Psoas muscle (tissue), 8 donors: Measurements from ENCODE around the gene DEPDC4. TPM values are rescaled to one million over a fixed set of nuclear protein-coding genes. Genes with fewer than 3 reads are reported as not detected.
A peak's percentile ranks its signal among the peaks of the same experiment; 100 is the strongest.

Source experiments
- ATAC-seq, 4 donors: fragments of 200-7000 bp; cut with Tn5 transposase; one replicate each; pipeline ENCODE4 v1.9.1; 2020; ENCODE audit warnings: moderate library complexity in 3 of 4, mild to moderate bottlenecking in 2 of 4
- DNase-seq, 2 donors: peaks; one replicate each; pipeline ENCODE4 v3.0.0-alpha.2; 2020
- H3K27ac ChIP-seq: fragments of 200-600 bp; one replicate; pipeline ENCODE4 v1.8.0; 2022
- H3K27me3 ChIP-seq, 3 donors: fragments of 200-600 bp in 1 of 3; one replicate each; pipeline versions ENCODE4 v1.6.1 to v1.8.0; 2013 to 2022; ENCODE audit warnings: low read length in 2 of 3, mild to moderate bottlenecking in 2 of 3, moderate library complexity in 1 of 3; ENCODE audit not compliant: insufficient read depth in 3 of 3
- H3K36me3 ChIP-seq, 2 donors: fragments of 200-600 bp in 1 of 2; one replicate each; pipeline versions ENCODE4 v1.6.1 to v1.8.0; 2013 to 2022; ENCODE audit warnings: low read depth in 1 of 2, mild to moderate bottlenecking in 1 of 2, moderate library complexity in 1 of 2; ENCODE audit not compliant: insufficient read depth in 1 of 2
- H3K4me1 ChIP-seq: fragments of 200-600 bp; one replicate; pipeline ENCODE4 v1.8.0; 2022
- H3K4me3 ChIP-seq: fragments of 200-600 bp; one replicate; pipeline ENCODE4 v1.8.0; 2022; ENCODE audit warnings: mild to moderate bottlenecking
- H3K9me3 ChIP-seq: fragments of 200-600 bp; one replicate; pipeline ENCODE4 v1.8.0; 2022
- WGBS, 3 donors: extraction: QIAGEN DNeasy Blood & Tissue Kit; methylation state at CpG; one replicate each; pipeline versions ENCODE4 v1.1.6 to v1.1.7; 2013; 5-methylcytosine and 5-hydroxymethylcytosine counted together
- intact Hi-C, 2 donors: fragments of 100-400 bp; cut with DNase I; formaldehyde crosslinking; loops; one replicate each; pipeline versions ENCODE4 v1.11.0 to v1.14.2; 2022
- polyA plus RNA-seq, 3 donors: library from polyadenylated mRNA; stranded (reverse); fragments of 200-250 nt; gene quantifications; one replicate each; pipeline ENCODE4 v1.2.3, GENCODE V29; 2013
- total RNA-seq, 4 donors: library from RNA; stranded (reverse); fragmentation: NEBNext Ultra II Directional in 2 of 4; extraction: Animal tissue kit (Norgen Biotek cat#: 25700) in 2 of 4; gene quantifications; one replicate each; pipeline versions ENCODE4 v1.2.1 to v1.2.4, GENCODE V29; 2021 to 2023
- TF ChIP-seq, protein P1 (sequence below): fragments of 200-600 bp; IDR thresholded peaks from one replicate; pipeline ENCODE4 v1.8.0; 2022; ENCODE audit warnings: antibody characterized with exemption
- donor health status: healthy with polysubstance abuse.
- donor health status: DM: no; HTN: no; CAD: no; lungs with moderate emphysema.
- donor health status: Bipolar disorder and iron deficiency.
- donor health status: healthy.
- donor health status: DM: yes; HTN: yes; CAD: no.
- donor health status: DM: no; HTN: no; CAD: no.
- donor health status: DM: no; HTN: no; CAD: no.
- donor health status: DM: yes; HTN: yes; CAD: no.

The DEPDC4 gene
- total and polyA plus RNA-seq, 7 donors, result 0.14 to 1.4 (median 0.47) TPM; not detected in 2

DNA sequence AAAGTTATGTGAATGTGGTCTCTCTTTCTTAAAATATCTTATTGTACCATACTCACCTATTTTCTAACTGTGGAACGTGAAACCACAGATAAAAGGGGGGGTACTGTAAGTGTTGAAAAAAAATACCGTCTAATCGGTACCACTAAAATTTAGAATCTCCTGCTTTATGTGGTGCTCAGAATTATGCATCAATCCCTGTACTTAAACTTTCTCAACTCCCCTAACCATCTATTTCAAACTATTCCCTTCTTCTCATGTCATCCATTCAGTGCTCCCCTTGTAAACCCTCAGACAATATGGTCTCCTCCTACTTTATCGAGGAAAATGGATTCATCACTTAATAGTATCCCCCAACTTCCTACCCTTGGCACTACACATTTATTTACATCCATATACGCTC is 23.7 kb downstream of the DEPDC4 start:
- DNase-seq (no peak), ATAC-seq (no peak)
- H3K36me3 ChIP-seq, result no peaks in the 10 kb centered on the region
- no peaks in the 10 kb centered on the region for H3K4me1 ChIP-seq
- TF ChIP-seq, protein P1, sequence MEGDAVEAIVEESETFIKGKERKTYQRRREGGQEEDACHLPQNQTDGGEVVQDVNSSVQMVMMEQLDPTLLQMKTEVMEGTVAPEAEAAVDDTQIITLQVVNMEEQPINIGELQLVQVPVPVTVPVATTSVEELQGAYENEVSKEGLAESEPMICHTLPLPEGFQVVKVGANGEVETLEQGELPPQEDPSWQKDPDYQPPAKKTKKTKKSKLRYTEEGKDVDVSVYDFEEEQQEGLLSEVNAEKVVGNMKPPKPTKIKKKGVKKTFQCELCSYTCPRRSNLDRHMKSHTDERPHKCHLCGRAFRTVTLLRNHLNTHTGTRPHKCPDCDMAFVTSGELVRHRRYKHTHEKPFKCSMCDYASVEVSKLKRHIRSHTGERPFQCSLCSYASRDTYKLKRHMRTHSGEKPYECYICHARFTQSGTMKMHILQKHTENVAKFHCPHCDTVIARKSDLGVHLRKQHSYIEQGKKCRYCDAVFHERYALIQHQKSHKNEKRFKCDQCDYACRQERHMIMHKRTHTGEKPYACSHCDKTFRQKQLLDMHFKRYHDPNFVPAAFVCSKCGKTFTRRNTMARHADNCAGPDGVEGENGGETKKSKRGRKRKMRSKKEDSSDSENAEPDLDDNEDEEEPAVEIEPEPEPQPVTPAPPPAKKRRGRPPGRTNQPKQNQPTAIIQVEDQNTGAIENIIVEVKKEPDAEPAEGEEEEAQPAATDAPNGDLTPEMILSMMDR, result no peak
- intact Hi-C loops, result no loop called here
- no peaks in the 10 kb centered on the region for H3K27me3 ChIP-seq
- 74 to 94% (median 81%) methylated on average over 5 of the region's 5 CpGs for WGBS, 3 donors
- H3K9me3 ChIP-seq, result no peaks in the 10 kb centered on the region
- no peak overlapping the region for H3K4me3 ChIP-seq
- H3K27ac ChIP-seq, result no peak overlapping the region

DNA sequence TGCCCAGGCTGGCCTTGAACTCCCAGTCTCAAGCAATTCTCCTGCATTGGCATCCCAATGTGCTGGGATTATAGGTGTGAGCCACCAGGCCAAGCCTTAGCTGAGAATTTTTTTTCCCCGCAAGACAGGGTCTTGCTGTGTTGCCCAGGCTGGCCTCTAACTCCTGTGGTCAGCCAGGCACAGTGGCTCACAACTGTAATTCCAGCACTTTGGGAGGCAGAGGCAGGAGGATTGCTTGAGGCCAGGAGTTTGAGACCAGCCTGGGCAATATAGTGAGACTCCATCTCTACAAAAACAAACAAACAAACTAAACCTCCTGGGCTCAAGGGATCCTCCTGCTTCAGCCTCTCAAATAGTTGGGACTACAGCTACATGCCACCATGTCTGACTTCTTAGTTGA is 27.3 kb downstream of the DEPDC4 start:
- Histone ChIP-seq H3K9me3 (peaks cover 2% of the 10 kb centered on the region), H3K27ac (no peak overlapping the region), H3K4me1 (no peaks in the 10 kb centered on the region), H3K27me3 (no peaks in the 10 kb centered on the region), H3K36me3 (no peaks in the 10 kb centered on the region), H3K4me3 (no peak overlapping the region)
- TF ChIP-seq, protein P1, result no peak
- intact Hi-C loops, result loop anchor here in 1 of 2 donors (5.0 to 10.0 kb wide), 2 partner anchors 315 to 498 kb away; no protein-coding TSS in a partner anchor
- WGBS, 3 donors, result 91 to 100% (median 100%) methylated on average over 1 of the region's 1 CpG
- ATAC-seq (no peak), DNase-seq (no peak)

DNA sequence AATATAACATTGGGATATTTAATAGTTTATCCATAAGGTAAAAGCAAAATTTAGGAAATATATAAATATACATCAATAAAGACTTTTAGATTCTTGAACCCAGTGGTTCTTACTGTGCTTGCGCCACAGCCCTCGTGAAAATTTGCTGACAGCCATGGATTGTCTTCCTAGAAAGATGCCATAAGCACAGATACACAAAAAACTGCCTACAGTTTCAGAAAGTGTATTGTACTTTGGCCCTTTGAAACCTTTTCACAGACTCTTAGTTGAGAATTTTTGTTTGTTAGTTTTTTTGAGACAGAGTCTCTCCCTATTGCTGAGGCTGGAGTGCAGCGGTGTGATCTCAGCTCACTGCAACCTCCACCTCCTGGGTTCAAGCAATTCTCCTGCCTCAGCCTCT is 28.1 kb downstream of the DEPDC4 start:
- peaks cover 2% of the 10 kb centered on the region for H3K9me3 ChIP-seq
- WGBS, 3 donors, result 94 to 99% (median 97%) methylated on average over 3 of the region's 3 CpGs
- H3K27ac ChIP-seq, result no peak overlapping the region
- H3K36me3 ChIP-seq, result no peaks in the 10 kb centered on the region
- H3K4me3 ChIP-seq, result no peak overlapping the region
- DNase-seq (no peak), ATAC-seq (no peak)
- no peaks in the 10 kb centered on the region for H3K4me1 ChIP-seq
- no peaks in the 10 kb centered on the region for H3K27me3 ChIP-seq
- TF ChIP-seq, protein P1, result no peak
- intact Hi-C loops, result loop anchor here in 1 of 2 donors (5.0 to 10.0 kb wide), 2 partner anchors 316 to 498 kb away; no protein-coding TSS in a partner anchor

DNA sequence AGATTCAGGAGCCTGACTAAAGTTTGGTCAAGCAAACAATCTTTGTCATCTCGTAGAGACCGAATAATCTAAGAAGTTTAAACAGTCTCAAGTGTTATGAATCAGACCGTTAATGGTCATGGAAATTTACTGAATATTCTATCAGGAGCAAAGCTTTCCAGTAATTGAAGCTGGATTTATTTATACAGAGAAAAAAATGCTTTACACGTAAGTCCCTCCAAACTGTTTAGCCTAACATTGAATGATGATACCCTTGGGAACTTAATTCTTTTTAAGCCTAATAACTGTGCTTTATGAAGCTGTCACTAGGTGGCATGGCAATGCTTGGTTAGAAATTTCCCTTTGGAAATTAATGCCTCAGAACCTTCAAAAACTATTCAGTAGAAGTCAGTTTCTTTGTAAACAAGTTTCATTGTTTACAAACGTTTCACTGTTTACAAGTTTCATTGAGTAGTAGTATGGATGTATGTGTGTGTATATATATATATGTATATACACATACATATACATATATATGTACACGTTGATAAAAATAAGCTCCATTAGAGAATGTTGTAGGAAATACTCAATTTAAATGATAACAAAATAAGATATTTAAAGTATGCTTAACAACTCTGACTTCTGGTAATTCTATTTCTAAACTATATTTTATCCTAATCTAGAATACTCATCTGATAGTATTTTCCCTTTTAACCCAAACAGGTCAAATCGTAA is 32.1 kb downstream of the DEPDC4 start:
- H3K4me1 ChIP-seq, result no peaks in the 10 kb centered on the region
- H3K27ac ChIP-seq, result no peak overlapping the region
- H3K9me3 ChIP-seq, result peaks cover 2% of the 10 kb centered on the region
- no peaks in the 10 kb centered on the region for H3K36me3 ChIP-seq
- H3K27me3 ChIP-seq, result no peaks in the 10 kb centered on the region
- ATAC-seq (peak in 2 of 4 donors; percentile 48 to 71), DNase-seq (no peak)
- intact Hi-C loops, result loop anchor here (5.0 to 10.0 kb wide), 3 partner anchors 318 to 503 kb away; no protein-coding TSS in a partner anchor
- 32 to 44% (median 35%) methylated on average over 7 of the region's 7 CpGs for WGBS, 3 donors
- TF ChIP-seq, protein P1, result peak; percentile 73
- H3K4me3 ChIP-seq, result no peak overlapping the region
